Astrocyte of the spinal cord (primary cell): ENCODE data around the gene PAK5.

Experiments
- DNase-seq: peaks from one replicate; pipeline ENCODE4 v3.0.0; 2011; ENCODE audit warnings: low read depth, low spot score
- H3K4me3 ChIP-seq: 2 replicates; pipeline ENCODE4 v1.5.1; 2011; ENCODE audit warnings: low read depth, mild to moderate bottlenecking, low read length, moderate library complexity
- CTCF ChIP-seq: IDR thresholded peaks from 2 replicates; pipeline ENCODE4 v1.5.1; 2012; ENCODE audit warnings: low read depth, mild to moderate bottlenecking, low read length, inconsistent platforms
- in situ Hi-C: cut with HindIII; loops from 2 replicates; pipeline ENCODE4 v1.10.0; 2017; ENCODE audit warnings: low sequenced_read_pairs

The PAK5 gene

GRCh38 chr20:9628141-9628540 lies 210.7 kb downstream of the PAK5 start:
- H3K4me3 ChIP-seq, result no peak overlapping the region
- in situ Hi-C loops, result no loop called here
- no peak for TF ChIP-seq CTCF
- DNase-seq, result no peak

GRCh38 chr20:9627219-9627618 lies 211.7 kb downstream of the PAK5 start:
- in situ Hi-C loops, result no loop called here
- no peak for DNase-seq
- TF ChIP-seq CTCF, result no peak
- no peak overlapping the region for H3K4me3 ChIP-seq

GRCh38 chr20:9626357-9626756 lies 212.5 kb downstream of the PAK5 start:
- no peak overlapping the region for H3K4me3 ChIP-seq
- TF ChIP-seq CTCF, result no peak
- no peak for DNase-seq
- in situ Hi-C loops, result no loop called here

GRCh38 chr20:9617940-9618339 lies 220.9 kb downstream of the PAK5 start:
- in situ Hi-C loops, result no loop called here
- TF ChIP-seq CTCF, result peak; percentile 28
- no peak overlapping the region for H3K4me3 ChIP-seq
- peak; percentile 27 for DNase-seq

GRCh38 chr20:9616833-9617461 lies 221.9 kb downstream of the PAK5 start:
- H3K4me3 ChIP-seq, result no peak overlapping the region
- TF ChIP-seq CTCF, result peak; percentile 76
- peak; percentile 67 for DNase-seq
- in situ Hi-C loops, result no loop called here

- H3K4me3 ChIP-seq, result no peak overlapping the region
- no peak for DNase-seq
- TF ChIP-seq CTCF, result no peak
- in situ Hi-C loops, result no loop called here
Observed at GRCh38 chr20:9616455-9616805, 222.4 kb downstream of the PAK5 start.
